SH-SY5Y (cell line): Measurements from ENCODE around the gene OR5H6.

Experiments
- GATA2 ChIP-seq: IDR thresholded peaks from 2 replicates; pipeline ENCODE4 v1.6.1; 2011; ENCODE audit warnings: mild to moderate bottlenecking, low read depth, low read length
- GATA3 ChIP-seq: IDR thresholded peaks from 2 replicates; pipeline ENCODE4 v1.6.1; 2011; ENCODE audit warnings: low read depth, mild to moderate bottlenecking, low read length, moderate library complexity

Gene OR5H6

GRCh38 chr3:98290916-98291315 lies 26.9 kb downstream of the OR5H6 start:
- TF ChIP-seq GATA3 = no peak

GRCh38 chr3:98291332-98291957 lies 27.4 kb downstream of the OR5H6 start:
- TF ChIP-seq GATA2 (no peak), GATA3 (no peak)
